Right atrium auricular region (tissue), 2 donors: Measurements from ENCODE around the gene FAM219A. TPM values are rescaled to one million over a fixed set of nuclear protein-coding genes. Genes with fewer than 3 reads are reported as not detected.
A peak's percentile ranks its signal among the peaks of the same experiment; 100 is the strongest.

Source experiments
- DNase-seq: peaks from one replicate; pipeline ENCODE4 v3.0.0-alpha.2; 2019; ENCODE audit warnings: low spot score
- H3K27ac ChIP-seq, 2 donors: fragments of 200-600 bp; sonication (generic); 1 replicate in 1 of 2; 2 replicates in 1 of 2; pipeline ENCODE4 v1.5.1; 2016 to 2019
- H3K27me3 ChIP-seq, 2 donors: fragments of 200-600 bp; sonication (generic); one replicate each; pipeline versions ENCODE4 v1.5.1 to v1.6.0; 2017 to 2019
- H3K36me3 ChIP-seq: fragments of 200-600 bp; sonication (generic); one replicate; pipeline ENCODE4 v1.5.1; 2016
- H3K4me1 ChIP-seq, 2 donors: fragments of 200-600 bp; sonication (generic); one replicate each; pipeline versions ENCODE4 v1.5.1 to v1.6.0; 2017 to 2019
- H3K4me3 ChIP-seq, 2 donors: fragments of 200-600 bp; sonication (generic); 1 replicate in 1 of 2; 2 replicates in 1 of 2; pipeline ENCODE4 v1.5.1; 2017 to 2019; ENCODE audit warnings: mild to moderate bottlenecking in 1 of 2, moderate library complexity in 1 of 2
- H3K9me3 ChIP-seq, 2 donors: fragments of 200-600 bp; sonication (generic); one replicate each; pipeline ENCODE4 v1.5.1; 2019
- total RNA-seq, 2 donors: library from RNA; depleted of rRNA; stranded (reverse); fragments of >200 nt; gene quantifications; one replicate each; pipeline ENCODE4 v1.1.0, GENCODE V29; 2016
- TF ChIP-seq, protein P1 (sequence below), 2 donors: fragments of 200-600 bp; sonication (generic); IDR thresholded peaks; one replicate each; pipeline ENCODE4 v1.5.1; 2019; ENCODE audit warnings: antibody characterized with exemption in 2 of 2

Gene FAM219A
- total RNA-seq, 2 donors from 2014 or later = 10.5 to 19.9 TPM

DNA sequence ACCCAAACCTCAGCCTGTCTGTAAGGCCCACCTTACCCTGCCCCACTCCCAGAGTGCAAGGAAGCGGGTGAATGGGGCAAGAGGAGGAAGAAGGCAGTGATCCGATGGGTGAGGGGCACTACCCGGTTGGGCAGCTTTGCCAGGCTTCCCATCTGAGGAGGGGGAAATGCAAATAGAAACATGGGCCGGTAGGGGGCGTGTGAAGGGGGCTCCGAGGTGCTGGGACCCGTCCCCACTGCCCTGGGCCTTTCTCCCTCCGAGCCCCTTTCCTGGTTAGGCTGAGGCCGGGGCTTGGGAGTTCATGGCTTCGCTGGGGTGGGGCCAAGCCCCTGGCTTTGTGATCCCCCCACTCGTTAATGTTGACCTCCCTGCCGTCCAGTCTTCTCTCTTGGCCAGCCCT, 58.1 kb downstream of the FAM219A start:
- no peaks in the 10 kb centered on the region for H3K4me1 ChIP-seq
- no peak for DNase-seq
- H3K27ac ChIP-seq = no peak overlapping the region

GRCh38 chr9:34399729-34400128, 58.6 kb downstream of the FAM219A start:
- H3K4me3 ChIP-seq = no peak overlapping the region
- no peaks in the 10 kb centered on the region for H3K9me3 ChIP-seq
- TF ChIP-seq, protein P1, sequence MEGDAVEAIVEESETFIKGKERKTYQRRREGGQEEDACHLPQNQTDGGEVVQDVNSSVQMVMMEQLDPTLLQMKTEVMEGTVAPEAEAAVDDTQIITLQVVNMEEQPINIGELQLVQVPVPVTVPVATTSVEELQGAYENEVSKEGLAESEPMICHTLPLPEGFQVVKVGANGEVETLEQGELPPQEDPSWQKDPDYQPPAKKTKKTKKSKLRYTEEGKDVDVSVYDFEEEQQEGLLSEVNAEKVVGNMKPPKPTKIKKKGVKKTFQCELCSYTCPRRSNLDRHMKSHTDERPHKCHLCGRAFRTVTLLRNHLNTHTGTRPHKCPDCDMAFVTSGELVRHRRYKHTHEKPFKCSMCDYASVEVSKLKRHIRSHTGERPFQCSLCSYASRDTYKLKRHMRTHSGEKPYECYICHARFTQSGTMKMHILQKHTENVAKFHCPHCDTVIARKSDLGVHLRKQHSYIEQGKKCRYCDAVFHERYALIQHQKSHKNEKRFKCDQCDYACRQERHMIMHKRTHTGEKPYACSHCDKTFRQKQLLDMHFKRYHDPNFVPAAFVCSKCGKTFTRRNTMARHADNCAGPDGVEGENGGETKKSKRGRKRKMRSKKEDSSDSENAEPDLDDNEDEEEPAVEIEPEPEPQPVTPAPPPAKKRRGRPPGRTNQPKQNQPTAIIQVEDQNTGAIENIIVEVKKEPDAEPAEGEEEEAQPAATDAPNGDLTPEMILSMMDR (IDR thresholded peaks at IDR 0.05) = no peak
- no peaks in the 10 kb centered on the region for H3K4me1 ChIP-seq
- H3K27ac ChIP-seq = no peak overlapping the region
- no peaks in the 10 kb centered on the region for H3K27me3 ChIP-seq
- H3K36me3 ChIP-seq = peaks cover 52% of the 10 kb centered on the region
- DNase-seq = no peak

More for the DNA sequence above, 58.1 kb downstream of the FAM219A start:
- TF ChIP-seq, protein P1 (IDR thresholded peaks at IDR 0.05) = no peak
- Histone ChIP-seq H3K4me3 (no peak overlapping the region), H3K27me3 (no peaks in the 10 kb centered on the region), H3K9me3 (no peaks in the 10 kb centered on the region), H3K36me3 (peaks cover 57% of the 10 kb centered on the region)

- TF ChIP-seq, protein P1 (IDR thresholded peaks at IDR 0.05) = no peak
- Histone ChIP-seq H3K4me1 (no peaks in the 10 kb centered on the region), H3K27ac (no peak overlapping the region), H3K4me3 (no peak overlapping the region), H3K27me3 (no peaks in the 10 kb centered on the region), H3K36me3 (peaks cover 47% of the 10 kb centered on the region), H3K9me3 (no peaks in the 10 kb centered on the region)
- no peak for DNase-seq
Measured at GRCh38 chr9:34398875-34399274, 59.5 kb downstream of the FAM219A start.

- H3K27me3 ChIP-seq = no peaks in the 10 kb centered on the region
- no peak overlapping the region for H3K27ac ChIP-seq
- H3K4me3 ChIP-seq = no peak overlapping the region
- H3K4me1 ChIP-seq = no peaks in the 10 kb centered on the region
- no peaks in the 10 kb centered on the region for H3K9me3 ChIP-seq
- DNase-seq = no peak
- peaks cover 26% of the 10 kb centered on the region for H3K36me3 ChIP-seq
- TF ChIP-seq, protein P1 (IDR thresholded peaks at IDR 0.05) = no peak
Measured at GRCh38 chr9:34396276-34397214, 61.8 kb downstream of the FAM219A start.

DNA sequence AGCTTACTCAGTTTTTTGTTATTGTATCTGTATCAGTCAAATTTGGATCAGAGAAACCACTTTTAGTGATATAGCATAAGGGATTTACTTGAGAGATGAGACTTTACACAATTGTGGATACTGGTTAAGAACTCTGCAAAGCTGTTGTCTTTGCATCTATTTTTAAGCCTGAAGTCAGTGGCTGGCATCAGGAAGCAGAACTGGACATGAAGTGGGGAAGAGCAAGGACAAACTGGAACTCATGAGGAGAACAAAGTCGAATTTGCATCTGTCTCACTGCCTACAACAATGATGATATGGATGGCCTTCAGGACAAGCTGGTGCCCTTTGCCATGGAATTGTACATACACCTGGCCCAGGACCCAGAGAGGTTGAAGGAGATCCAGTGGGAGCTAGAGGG, 65.9 kb downstream of the FAM219A start:
- no peaks in the 10 kb centered on the region for H3K9me3 ChIP-seq
- H3K36me3 ChIP-seq = no peaks in the 10 kb centered on the region
- DNase-seq = no peak
- no peak overlapping the region for H3K4me3 ChIP-seq
- TF ChIP-seq, protein P1 (IDR thresholded peaks at IDR 0.05) = no peak
- H3K4me1 ChIP-seq = no peaks in the 10 kb centered on the region
- no peaks in the 10 kb centered on the region for H3K27me3 ChIP-seq
- peak overlapping the region in 1 of 2 donors; percentile 14 for H3K27ac ChIP-seq
